GM12874 (cell line): Measurements from ENCODE around the gene SLC2A1.

Experiments used
- TF ChIP-seq, protein P1 (sequence below): IDR thresholded peaks from 2 replicates; pipeline ENCODE4 v1.5.1; 2011; ENCODE audit warnings: low read depth, mild to moderate bottlenecking, control low read depth, low read length, moderate library complexity; ENCODE audit not compliant: insufficient read depth

The SLC2A1 gene

DNA sequence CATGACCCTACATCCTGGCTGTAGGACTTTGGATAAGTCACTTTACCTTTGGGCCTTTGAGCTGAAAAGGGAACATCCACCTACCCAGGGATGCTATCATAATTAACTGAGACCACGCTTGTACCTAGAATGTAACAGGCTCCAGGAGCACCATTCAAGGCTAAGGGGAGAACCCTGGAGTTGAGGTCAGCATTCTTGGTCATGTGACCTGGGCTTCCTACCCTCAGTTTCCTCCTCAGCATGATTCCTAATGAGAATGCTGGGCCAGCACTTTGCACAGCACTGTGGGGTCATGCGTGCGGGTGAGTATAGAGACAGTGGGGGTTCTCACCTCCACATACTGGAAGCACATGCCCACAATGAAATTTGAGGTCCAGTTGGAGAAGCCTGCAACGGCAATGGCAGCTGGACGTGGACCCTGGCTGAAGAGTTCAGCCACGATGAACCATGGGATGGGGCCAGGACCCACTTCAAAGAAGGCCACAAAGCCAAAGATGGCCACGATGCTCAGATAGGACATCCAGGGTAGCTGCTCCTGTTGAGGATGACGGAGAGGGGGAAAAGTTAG is 31.3 kb downstream of the SLC2A1 start:
- TF ChIP-seq, protein P1, sequence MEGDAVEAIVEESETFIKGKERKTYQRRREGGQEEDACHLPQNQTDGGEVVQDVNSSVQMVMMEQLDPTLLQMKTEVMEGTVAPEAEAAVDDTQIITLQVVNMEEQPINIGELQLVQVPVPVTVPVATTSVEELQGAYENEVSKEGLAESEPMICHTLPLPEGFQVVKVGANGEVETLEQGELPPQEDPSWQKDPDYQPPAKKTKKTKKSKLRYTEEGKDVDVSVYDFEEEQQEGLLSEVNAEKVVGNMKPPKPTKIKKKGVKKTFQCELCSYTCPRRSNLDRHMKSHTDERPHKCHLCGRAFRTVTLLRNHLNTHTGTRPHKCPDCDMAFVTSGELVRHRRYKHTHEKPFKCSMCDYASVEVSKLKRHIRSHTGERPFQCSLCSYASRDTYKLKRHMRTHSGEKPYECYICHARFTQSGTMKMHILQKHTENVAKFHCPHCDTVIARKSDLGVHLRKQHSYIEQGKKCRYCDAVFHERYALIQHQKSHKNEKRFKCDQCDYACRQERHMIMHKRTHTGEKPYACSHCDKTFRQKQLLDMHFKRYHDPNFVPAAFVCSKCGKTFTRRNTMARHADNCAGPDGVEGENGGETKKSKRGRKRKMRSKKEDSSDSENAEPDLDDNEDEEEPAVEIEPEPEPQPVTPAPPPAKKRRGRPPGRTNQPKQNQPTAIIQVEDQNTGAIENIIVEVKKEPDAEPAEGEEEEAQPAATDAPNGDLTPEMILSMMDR: no peak

DNA sequence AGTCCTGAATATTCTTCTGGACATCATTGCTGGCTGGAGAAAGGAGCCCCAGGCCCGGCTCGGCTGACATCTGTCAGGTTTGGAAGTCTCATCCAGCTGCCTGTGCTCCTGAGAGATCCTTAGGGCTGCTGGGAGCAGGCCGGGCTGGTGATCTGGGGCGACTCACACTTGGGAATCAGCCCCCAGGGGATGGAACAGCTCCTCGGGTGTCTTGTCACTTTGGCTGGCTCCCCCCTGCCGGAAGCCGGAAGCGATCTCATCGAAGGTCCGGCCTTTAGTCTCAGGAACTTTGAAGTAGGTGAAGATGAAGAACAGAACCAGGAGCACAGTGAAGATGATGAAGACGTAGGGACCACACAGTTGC is 31.8 kb downstream of the SLC2A1 start:
- TF ChIP-seq, protein P1: no peak

DNA sequence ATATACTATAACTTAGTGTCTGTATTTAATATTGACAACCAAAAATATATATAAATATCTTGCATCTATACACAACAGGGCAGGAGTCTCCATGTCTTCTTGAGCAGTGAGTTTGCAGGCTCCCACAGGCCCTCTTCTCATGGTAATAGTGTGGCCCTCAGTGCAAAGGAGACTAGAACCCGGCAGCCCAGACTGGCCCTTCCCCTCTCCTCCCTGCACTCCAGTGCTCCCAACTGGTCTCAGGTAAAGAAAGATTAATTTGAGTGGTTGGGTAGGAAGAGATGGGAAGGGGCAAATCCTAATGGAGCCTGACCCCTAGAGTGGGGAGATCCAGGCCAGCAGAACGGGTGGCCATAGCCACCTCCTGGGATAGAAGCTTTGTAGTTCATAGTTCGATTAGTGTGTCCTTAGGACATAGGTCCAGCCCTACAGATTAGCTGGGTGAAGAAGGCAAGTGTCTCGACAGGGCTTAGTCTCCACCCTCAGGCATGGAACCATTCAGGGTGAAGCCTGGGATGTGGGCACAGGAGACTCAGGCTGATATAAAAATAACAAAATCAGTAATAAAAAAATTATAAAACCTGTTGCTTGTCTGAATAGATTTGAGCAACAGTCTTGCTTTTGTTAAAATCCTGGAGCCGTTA is 32.3 kb downstream of the SLC2A1 start:
- TF ChIP-seq, protein P1: no peak

DNA sequence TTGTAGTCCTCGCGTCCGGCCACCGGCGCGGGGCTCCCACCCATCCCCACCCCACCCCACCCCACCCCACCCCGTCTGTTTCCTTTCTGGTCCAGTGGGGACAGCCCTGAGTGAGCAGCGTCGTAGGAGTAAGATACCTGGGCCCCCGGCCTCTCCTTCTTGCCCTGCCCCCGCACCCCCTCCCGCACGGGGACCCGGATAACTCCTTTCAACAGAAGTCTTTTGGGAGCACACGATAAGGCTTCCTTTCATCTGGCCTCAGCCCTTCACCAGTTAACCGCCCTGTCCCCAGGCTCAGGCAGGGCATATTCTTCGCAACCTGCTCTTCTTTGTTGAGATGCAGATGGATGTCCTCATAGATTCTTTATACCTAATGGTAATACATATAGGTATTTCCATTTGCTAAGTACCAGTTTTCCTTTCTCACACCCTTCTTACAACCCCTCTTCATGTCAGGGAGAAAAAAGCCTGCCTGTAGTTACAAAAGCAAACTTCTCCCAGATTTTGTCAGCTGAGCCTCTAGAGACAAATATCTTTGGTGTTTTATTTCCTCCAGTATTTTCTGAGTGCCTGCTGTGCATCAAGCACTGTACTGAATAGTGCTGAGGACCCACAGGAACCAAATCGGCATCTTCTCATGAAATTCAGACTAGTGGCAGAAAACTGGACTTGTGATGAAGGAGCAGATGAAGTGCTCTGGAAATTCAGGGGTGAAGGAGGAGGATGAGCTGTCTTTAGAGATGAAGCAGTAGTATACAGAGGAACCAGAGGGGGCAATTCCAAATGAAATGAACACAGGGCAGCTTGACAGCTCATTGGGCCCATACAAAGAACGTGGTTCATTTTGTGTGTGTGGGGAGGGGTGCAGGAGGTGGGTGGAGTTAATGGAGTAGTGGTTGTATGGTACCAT is 33.6 kb downstream of the SLC2A1 start:
- TF ChIP-seq, protein P1: no peak

DNA sequence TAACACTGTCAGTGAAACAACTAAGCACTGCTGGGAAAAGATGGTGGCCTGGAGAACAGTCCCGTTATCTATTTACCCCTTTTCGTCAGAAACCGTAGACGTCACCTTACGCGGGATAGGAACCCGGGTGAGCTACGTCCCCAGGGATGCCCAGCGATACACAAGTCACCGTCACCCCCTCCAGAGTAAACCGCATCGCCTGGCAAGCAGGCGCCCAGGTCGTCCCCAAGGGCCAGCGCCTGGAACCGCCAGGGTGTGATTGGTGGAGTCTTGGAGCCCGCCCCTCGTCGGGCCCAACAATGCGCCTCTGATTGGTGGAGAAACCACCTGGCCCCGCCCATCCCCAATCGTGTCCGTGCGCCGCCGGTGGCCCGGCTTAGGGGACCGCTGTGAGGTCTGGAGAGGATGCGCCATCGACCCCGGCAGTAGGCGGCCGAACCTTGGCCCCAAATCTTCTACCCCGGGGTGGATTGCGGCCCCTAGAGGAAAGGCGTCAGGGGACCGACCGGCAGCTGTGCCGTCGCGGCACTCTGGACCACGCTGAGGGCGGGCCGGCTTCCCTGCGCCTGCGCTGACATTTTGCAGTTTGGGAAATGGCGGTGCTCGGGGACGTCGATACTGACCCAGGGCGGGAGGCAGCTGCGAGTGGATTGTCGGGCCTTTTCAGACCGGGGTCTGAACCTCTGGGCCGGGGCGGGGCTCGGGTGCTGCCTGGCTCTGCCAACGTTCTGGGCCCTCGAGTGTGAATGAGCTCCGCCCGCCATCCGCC is 34.4 kb downstream of the SLC2A1 start:
- TF ChIP-seq, protein P1: no peak

DNA sequence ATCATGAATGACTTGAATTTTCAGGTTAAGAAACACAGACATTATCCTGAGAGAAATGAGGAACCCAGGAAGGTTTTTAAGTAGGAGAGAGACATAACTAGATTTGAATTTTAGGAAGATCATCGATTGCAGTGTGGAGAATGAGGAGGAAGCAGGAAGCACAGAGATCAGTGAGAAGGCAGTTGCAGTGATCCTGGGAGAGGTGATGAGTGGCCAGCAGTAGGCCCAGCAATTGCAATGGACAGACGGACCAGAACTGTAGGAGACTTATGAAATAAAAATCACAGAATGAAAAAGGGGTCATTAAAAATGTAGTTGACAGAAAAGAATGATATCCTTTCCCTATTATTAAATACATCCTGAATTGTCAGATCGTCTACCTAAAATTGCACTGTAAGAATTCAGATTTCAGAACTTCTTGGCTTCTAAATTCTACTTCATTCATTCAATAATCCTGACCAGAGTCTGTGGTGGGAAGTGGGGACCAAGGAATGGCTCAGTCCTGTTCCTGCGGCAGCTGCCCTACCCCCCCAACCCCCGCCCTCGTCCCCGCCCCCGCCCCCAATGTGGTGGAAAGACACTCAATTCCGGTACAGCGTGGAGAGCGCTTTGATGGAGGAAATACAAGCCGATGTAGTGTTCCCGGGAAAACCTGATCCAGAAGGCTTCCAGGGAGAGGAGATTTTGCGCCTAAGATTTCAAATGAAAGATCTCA is 35.1 kb downstream of the SLC2A1 start:
- TF ChIP-seq, protein P1: no peak
